Karpas-422 (cell line): ENCODE data around the gene NOSTRIN. TPM values are rescaled to one million over a fixed set of nuclear protein-coding genes. Genes with fewer than 3 reads are reported as not detected.

Experiments
- DNase-seq: peaks from one replicate; pipeline ENCODE4 v3.0.0-alpha.2; 2015
- H2AFZ ChIP-seq: fragments of 200-600 bp; sonication (generic); 2 replicates; pipeline ENCODE4 v1.6.1; 2014; ENCODE audit warnings: antibody characterized with exemption, low read length, mixed read lengths
- H3K27ac ChIP-seq: fragments of 200-600 bp; sonication (generic); 2 replicates; pipeline ENCODE4 v1.5.1; 2014; ENCODE audit warnings: mild to moderate bottlenecking, low read length, moderate library complexity
- H3K27me3 ChIP-seq: fragments of 200-600 bp; sonication (generic); 2 replicates; pipeline ENCODE4 v1.6.1; 2014; ENCODE audit warnings: low read length, mixed read lengths
- H3K36me3 ChIP-seq: fragments of 200-600 bp; sonication (generic); 2 replicates; pipeline ENCODE4 v1.6.1; 2014; ENCODE audit warnings: low read length, mixed read lengths; ENCODE audit not compliant: insufficient read depth
- H3K4me1 ChIP-seq: fragments of 200-600 bp; sonication (generic); 2 replicates; pipeline ENCODE4 v1.6.1; 2014; ENCODE audit warnings: mild to moderate bottlenecking, low read length, mixed read lengths
- H3K4me2 ChIP-seq: fragments of 200-600 bp; sonication (generic); 2 replicates; pipeline ENCODE4 v1.6.1; 2014; ENCODE audit warnings: low read length, low read depth, mild to moderate bottlenecking; ENCODE audit not compliant: poor library complexity, severe bottlenecking
- H3K4me3 ChIP-seq: fragments of 200-600 bp; sonication (generic); 2 replicates; pipeline ENCODE4 v1.5.1; 2014; ENCODE audit warnings: mild to moderate bottlenecking, antibody characterized with exemption, low read length, mixed read lengths
- H3K79me2 ChIP-seq: fragments of 200-600 bp; sonication (generic); 2 replicates; pipeline ENCODE4 v1.6.1; 2014; ENCODE audit warnings: mild to moderate bottlenecking, low read length, mixed read lengths
- H3K9ac ChIP-seq: fragments of 200-600 bp; sonication (generic); 2 replicates; pipeline ENCODE4 v1.6.0; 2014; ENCODE audit warnings: low read length
- H3K9me2 ChIP-seq: fragments of 200-600 bp; sonication (generic), shearing (Covaris generic); replicated peaks from 2 replicates; pipeline ENCODE4 v1.6.0; 2014; ENCODE audit warnings: mild to moderate bottlenecking, low read length, moderate library complexity; ENCODE audit not compliant: insufficient read depth
- H3K9me3 ChIP-seq: fragments of 300-700, 200-600 bp; sonication (generic); 2 replicates; pipeline ENCODE4 v1.6.1; 2014; ENCODE audit warnings: low read length, mixed read lengths
- H4K20me1 ChIP-seq: fragments of 200-600 bp; sonication (generic); 2 replicates; pipeline ENCODE4 v1.6.1; 2014; ENCODE audit warnings: mild to moderate bottlenecking, antibody characterized with exemption, low read length, low read depth; ENCODE audit not compliant: insufficient read depth
- total RNA-seq: library from RNA; depleted of rRNA; stranded (reverse); fragments of >200 nt; shearing (Covaris generic); gene quantifications from 2 replicates; pipeline ENCODE4 v1.2.3, GENCODE V29; 2014; ENCODE audit warnings: low replicate concordance

NOSTRIN gene
- total RNA-seq, 1 experiment from 2014 or later: not detected

GRCh38 chr2:168804214-168804613 lies 1.8 kb downstream of the NOSTRIN start:
- no peaks in the 10 kb centered on the region for H3K9me3 ChIP-seq
- no peak overlapping the region for H3K27ac ChIP-seq
- H2AFZ ChIP-seq: no peak overlapping the region
- H3K4me3 ChIP-seq: no peak overlapping the region
- H4K20me1 ChIP-seq: no peaks in the 10 kb centered on the region
- H3K27me3 ChIP-seq: no peaks in the 10 kb centered on the region
- no peaks in the 10 kb centered on the region for H3K79me2 ChIP-seq
- no peaks in the 10 kb centered on the region for H3K9me2 ChIP-seq
- H3K4me2 ChIP-seq: no peak overlapping the region
- DNase-seq: no peak
- no peaks in the 10 kb centered on the region for H3K36me3 ChIP-seq
- no peak overlapping the region for H3K9ac ChIP-seq
- no peaks in the 10 kb centered on the region for H3K4me1 ChIP-seq

GRCh38 chr2:168805615-168806014 lies 3.2 kb downstream of the NOSTRIN start:
- no peak overlapping the region for H3K9ac ChIP-seq

GRCh38 chr2:168809537-168809936 lies 7.1 kb downstream of the NOSTRIN start:
- no peaks in the 10 kb centered on the region for H3K27me3 ChIP-seq
- H3K4me2 ChIP-seq: no peak overlapping the region
- H3K9me3 ChIP-seq: no peaks in the 10 kb centered on the region
- no peak overlapping the region for H3K9ac ChIP-seq
- DNase-seq: no peak
- H3K4me1 ChIP-seq: no peaks in the 10 kb centered on the region
- H3K9me2 ChIP-seq: no peaks in the 10 kb centered on the region
- no peaks in the 10 kb centered on the region for H4K20me1 ChIP-seq
- H3K36me3 ChIP-seq: no peaks in the 10 kb centered on the region
- no peaks in the 10 kb centered on the region for H3K79me2 ChIP-seq
- no peak overlapping the region for H3K27ac ChIP-seq
- no peak overlapping the region for H3K4me3 ChIP-seq
- no peak overlapping the region for H2AFZ ChIP-seq

More at GRCh38 chr2:168805615-168806014, 3.2 kb downstream of the NOSTRIN start:
- no peak overlapping the region for H3K4me3 ChIP-seq
- no peak overlapping the region for H3K27ac ChIP-seq
- H2AFZ ChIP-seq: no peak overlapping the region
- DNase-seq: no peak
- H3K4me1 ChIP-seq: no peaks in the 10 kb centered on the region
- H3K4me2 ChIP-seq: no peak overlapping the region
- H3K79me2 ChIP-seq: no peaks in the 10 kb centered on the region
- H3K9me2 ChIP-seq: no peaks in the 10 kb centered on the region
- no peaks in the 10 kb centered on the region for H3K36me3 ChIP-seq
- H3K9me3 ChIP-seq: no peaks in the 10 kb centered on the region
- H3K27me3 ChIP-seq: no peaks in the 10 kb centered on the region
- no peaks in the 10 kb centered on the region for H4K20me1 ChIP-seq

GRCh38 chr2:168810235-168810634 lies 7.8 kb downstream of the NOSTRIN start:
- Histone ChIP-seq H3K9me3 (no peaks in the 10 kb centered on the region), H3K9me2 (no peaks in the 10 kb centered on the region), H2AFZ (no peak overlapping the region), H3K27me3 (no peaks in the 10 kb centered on the region), H4K20me1 (no peaks in the 10 kb centered on the region), H3K4me3 (no peak overlapping the region), H3K4me2 (no peak overlapping the region), H3K4me1 (no peaks in the 10 kb centered on the region), H3K79me2 (no peaks in the 10 kb centered on the region), H3K9ac (no peak overlapping the region), H3K36me3 (no peaks in the 10 kb centered on the region), H3K27ac (no peak overlapping the region)
- no peak for DNase-seq

GRCh38 chr2:168811696-168812095 lies 9.3 kb downstream of the NOSTRIN start:
- no peak overlapping the region for H3K9ac ChIP-seq
- no peaks in the 10 kb centered on the region for H3K9me2 ChIP-seq
- H2AFZ ChIP-seq: no peak overlapping the region
- no peak overlapping the region for H3K27ac ChIP-seq
- no peaks in the 10 kb centered on the region for H3K4me1 ChIP-seq
- no peaks in the 10 kb centered on the region for H3K79me2 ChIP-seq
- H3K9me3 ChIP-seq: no peaks in the 10 kb centered on the region
- H3K4me3 ChIP-seq: no peak overlapping the region
- no peaks in the 10 kb centered on the region for H3K36me3 ChIP-seq
- H3K27me3 ChIP-seq: no peaks in the 10 kb centered on the region
- no peaks in the 10 kb centered on the region for H4K20me1 ChIP-seq
- no peak overlapping the region for H3K4me2 ChIP-seq
- no peak for DNase-seq

GRCh38 chr2:168814046-168814445 lies 11.6 kb downstream of the NOSTRIN start:
- H3K4me3 ChIP-seq: no peak overlapping the region
- no peaks in the 10 kb centered on the region for H3K9me3 ChIP-seq
- no peak for DNase-seq
- no peak overlapping the region for H3K27ac ChIP-seq
- no peaks in the 10 kb centered on the region for H3K27me3 ChIP-seq
- no peaks in the 10 kb centered on the region for H3K9me2 ChIP-seq
- no peaks in the 10 kb centered on the region for H3K36me3 ChIP-seq
- H2AFZ ChIP-seq: no peak overlapping the region
- no peak overlapping the region for H3K9ac ChIP-seq
- H3K4me2 ChIP-seq: no peak overlapping the region
- H3K79me2 ChIP-seq: no peaks in the 10 kb centered on the region
- no peaks in the 10 kb centered on the region for H3K4me1 ChIP-seq
- H4K20me1 ChIP-seq: no peaks in the 10 kb centered on the region

GRCh38 chr2:168814939-168815907 lies 12.8 kb downstream of the NOSTRIN start:
- Histone ChIP-seq H3K4me1 (no peaks in the 10 kb centered on the region), H4K20me1 (no peaks in the 10 kb centered on the region), H2AFZ (no peak overlapping the region), H3K4me2 (no peak overlapping the region), H3K9ac (no peak overlapping the region), H3K27me3 (no peaks in the 10 kb centered on the region), H3K9me2 (no peaks in the 10 kb centered on the region), H3K4me3 (no peak overlapping the region), H3K9me3 (no peaks in the 10 kb centered on the region), H3K79me2 (no peaks in the 10 kb centered on the region), H3K27ac (no peak overlapping the region), H3K36me3 (no peaks in the 10 kb centered on the region)
- DNase-seq: no peak

- H3K4me2 ChIP-seq: no peak overlapping the region
- H3K9me2 ChIP-seq: no peaks in the 10 kb centered on the region
Observed at GRCh38 chr2:168816369-168816768, 13.9 kb downstream of the NOSTRIN start.

More at GRCh38 chr2:168816369-168816768, 13.9 kb downstream of the NOSTRIN start:
- Histone ChIP-seq H4K20me1 (no peaks in the 10 kb centered on the region), H3K79me2 (no peaks in the 10 kb centered on the region), H3K4me1 (no peaks in the 10 kb centered on the region), H3K27ac (no peak overlapping the region), H3K27me3 (no peaks in the 10 kb centered on the region), H3K4me3 (no peak overlapping the region), H3K9ac (no peak overlapping the region), H2AFZ (no peak overlapping the region), H3K36me3 (no peaks in the 10 kb centered on the region), H3K9me3 (no peaks in the 10 kb centered on the region)
- no peak for DNase-seq
